D341Med (cell line): Measurements from ENCODE around the gene NLN.
"Not testable (repeated sequence)": the region's sequence is repeated elsewhere in the genome, so short reads cannot be mapped to it uniquely, and the experiment has no call there.

Experiments used
- DNase-seq: peaks from one replicate; pipeline ENCODE4 v3.0.0; 2012; ENCODE audit warnings: low spot score

Gene NLN

DNA sequence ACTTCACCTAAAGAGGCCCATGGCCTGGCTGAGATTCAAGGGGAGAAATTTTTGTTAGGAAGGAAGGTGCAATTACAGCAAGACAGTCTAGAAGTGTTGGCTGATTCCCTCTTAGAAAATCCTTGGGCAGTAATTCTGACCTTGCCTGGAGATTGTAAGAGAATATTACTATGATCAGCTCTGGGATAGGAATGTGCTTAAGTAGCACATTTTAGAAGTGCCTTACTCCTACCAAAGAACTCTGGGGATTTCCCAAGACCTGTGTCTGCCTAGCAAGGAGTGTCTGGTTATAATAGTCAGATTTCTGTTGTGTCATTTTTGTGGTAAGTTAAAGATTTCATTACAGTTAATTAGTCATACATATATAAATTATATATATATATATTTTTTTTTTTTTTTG is 52.3 kb downstream of the NLN start:
- no peak for DNase-seq

DNA sequence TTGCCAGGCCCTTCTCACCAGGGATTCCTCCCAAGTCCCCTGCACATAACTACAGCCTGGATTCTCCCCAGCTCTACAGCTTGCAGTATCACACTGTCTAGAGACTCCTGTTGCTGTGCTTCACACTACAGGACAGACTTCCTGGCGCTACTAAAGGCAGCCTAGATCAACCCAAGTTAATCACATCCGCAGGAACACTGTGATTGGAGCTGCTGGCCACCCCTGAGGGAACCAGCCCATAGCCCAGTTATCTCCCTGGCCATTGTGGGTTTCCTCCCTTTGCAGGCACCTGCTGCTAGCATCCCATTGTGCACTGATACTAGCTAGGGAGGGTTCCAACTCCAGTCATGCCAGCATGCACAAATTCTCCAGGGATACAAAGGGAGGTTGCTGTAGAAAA is 53.5 kb downstream of the NLN start:
- DNase-seq = no peak

DNA sequence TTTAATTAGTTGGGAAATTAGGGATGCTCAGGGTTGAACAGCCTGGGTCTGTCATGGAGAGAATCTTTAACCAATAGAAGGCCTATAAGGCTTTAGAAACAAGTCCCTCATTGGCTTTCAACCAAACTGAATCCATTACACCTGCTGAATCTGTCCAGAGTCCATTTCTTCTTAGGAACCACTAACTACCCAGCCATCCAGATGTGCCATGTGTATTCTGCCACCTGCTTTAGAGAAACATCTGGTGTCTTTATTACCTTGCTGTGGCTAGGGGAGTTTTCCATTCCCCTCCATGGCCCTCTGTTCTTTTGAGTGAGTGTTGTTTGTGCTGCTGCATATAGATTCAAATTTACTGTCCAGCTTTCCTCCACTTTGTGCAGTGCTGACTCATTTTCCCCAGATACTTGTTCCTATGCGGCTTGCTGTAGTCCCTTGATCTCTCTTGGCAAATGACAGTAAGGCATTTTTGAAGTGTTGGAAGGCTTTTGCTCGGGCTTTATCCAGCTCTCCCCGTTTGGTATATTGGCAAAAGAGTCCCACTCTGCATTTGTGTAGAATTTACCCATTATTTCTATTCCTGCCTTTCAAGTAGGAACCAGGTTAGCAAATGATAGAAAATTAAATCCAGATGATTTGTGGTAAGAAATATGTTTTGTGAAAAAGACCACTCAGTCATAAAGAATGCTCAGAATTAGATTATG is 54.6 kb downstream of the NLN start:
- no peak for DNase-seq

DNA sequence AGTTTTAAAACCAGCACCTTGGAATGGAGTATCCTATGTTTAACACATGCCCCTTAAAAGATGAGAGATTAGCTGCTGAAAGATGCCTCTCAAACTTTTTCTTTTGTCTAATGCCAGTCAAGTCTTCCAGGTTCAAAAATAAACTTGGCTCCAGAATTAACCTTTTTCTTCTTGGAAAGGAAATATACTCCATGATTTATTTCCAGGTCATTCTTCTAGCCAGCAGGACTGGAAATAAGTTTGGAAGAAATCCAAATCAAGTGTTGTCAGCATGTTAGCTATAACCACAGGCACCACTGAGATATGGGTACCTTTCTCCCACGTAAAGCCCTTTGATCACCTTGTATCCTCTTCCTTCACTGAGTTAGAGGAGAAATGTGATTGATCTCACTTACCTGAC is 56.1 kb downstream of the NLN start:
- no peak for DNase-seq

DNA sequence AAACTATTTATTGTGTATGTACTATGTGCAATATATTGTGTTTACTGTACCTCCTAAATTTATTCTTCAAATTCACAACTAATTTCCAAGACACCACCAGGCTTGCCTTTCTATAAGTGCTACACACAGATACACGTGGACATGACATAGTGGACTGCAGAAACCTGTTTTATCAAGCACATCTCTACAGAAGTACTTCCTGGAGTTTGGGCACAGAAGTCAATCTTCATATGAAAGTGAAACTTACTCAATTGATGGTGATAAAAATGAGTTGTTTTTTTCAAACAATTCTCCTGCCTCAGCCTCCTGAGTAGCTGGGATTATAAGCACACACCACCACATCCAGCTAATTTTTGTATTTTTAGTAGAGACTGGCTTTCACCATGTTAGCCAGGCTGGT is 57.6 kb downstream of the NLN start:
- no peak for DNase-seq

DNA sequence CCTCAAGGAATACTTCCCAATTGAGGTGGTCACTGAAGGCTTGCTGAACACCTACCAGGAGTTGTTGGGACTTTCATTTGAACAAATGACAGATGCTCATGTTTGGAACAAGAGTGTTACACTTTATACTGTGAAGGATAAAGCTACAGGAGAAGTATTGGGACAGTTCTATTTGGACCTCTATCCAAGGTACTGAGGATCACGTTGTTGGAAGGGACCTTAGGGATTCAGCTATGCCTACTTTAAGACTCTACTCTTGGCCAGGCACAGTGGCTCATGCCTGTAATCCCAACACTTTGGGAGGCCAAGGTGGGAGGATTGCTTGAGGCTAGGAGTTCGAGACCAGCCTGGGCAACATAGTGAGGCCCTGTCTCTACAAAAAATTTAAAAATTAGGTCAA is 66.3 kb downstream of the NLN start:
- not testable (repeated sequence) for DNase-seq

DNA sequence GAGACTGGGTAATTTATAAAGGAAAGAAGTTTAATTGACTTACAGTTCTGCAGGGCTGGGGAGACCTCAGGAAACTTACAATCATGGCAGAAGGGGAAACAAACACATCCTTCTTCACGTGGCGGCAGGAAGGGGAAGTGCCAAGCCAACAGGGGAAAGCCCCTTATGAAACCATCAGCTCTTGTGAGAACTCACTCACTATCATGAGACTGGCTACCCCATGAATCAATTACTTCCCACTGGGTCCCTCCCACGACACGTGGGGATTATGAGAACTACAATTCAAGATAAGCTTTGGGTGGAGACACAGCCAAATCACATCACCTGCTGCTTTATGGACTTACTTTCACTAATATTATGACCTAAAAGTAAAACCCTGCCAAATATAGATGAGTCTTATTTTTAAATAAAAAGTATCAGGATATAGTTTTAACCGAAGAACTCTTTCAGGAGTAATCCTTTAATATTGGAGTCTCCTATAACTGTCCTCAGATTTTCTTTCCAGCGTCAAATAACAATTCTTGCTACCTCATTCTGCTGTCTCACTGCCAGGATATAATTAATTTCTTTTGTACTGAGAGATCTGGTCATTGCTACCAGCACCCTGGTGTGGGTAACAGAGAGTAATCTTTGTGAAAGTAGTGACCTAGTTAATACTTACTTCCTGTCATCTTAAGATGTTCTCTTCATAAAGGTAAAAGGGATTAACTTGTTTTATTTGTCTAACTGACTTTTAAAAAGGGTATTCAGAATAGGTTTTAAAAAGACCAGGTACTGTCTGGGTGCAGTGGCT is 68.6 kb downstream of the NLN start:
- no peak for DNase-seq

GRCh38 chr5:65791712-65792673 is 70.0 kb downstream of the NLN start:
- DNase-seq = no peak

DNA sequence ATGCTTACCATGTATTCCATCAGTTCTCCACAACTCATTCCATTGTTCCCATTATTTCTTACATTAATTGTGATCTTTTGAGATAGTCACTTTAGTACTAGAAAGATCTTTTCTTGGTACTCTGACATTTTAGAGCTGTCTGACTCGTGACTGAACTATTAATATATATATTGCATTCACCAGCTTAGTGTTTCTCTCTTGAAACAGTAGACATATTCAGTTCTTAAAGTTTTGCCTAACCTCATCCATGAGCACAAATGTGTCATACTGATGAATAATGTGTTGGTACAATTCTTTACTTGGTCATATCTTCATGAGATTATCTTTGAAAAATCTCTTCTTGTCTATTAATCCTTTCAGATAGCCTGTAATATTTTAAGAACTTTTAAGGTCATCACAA is 74.3 kb downstream of the NLN start:
- no peak for DNase-seq

DNA sequence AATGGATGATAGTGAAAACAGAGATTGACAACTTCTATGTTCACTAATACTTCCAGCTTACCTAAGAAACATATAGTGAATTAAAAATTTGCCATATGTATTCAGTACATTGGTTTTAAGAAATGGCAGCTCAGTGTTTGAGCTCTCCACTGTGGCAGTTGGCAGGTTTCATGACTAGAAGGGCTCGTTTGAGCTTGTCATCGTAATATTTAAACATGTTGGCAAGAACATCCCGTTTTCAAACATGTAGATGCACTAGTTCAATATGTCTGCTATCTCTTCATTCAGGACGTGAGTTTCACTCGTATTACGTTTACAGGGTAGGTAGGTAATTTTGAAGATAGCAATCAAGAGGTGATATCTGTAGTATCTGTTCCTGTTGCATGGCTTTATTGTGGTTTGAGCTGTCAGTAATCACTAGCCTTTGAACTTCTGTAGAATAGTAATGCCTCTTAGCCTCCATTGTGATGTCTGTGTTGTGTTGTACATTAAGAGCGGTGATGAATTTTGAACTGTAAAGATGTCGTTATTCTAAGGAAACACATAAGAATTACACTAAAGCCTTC is 74.8 kb downstream of the NLN start:
- no peak for DNase-seq

GRCh38 chr5:65797481-65797880 is 75.5 kb downstream of the NLN start:
- no peak for DNase-seq

DNA sequence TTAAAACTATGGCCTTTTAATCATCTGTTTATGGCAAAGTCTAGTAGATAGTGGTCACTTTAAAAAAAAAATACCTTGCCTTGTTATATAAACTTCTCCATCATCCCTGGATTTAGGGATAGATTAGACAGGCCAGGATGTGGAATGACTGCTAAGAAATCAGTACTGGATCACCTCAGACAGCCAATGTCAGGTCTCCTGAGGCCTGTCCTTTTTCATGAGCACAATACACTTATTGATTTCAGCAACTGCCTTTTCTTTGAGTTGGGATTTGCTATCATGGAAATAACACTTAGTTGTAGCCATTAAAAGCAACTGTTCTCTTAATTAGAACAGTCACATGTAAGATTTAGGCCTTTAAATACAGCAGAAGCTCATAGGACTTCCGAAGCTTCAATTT is 77.9 kb downstream of the NLN start:
- DNase-seq = no peak

DNA sequence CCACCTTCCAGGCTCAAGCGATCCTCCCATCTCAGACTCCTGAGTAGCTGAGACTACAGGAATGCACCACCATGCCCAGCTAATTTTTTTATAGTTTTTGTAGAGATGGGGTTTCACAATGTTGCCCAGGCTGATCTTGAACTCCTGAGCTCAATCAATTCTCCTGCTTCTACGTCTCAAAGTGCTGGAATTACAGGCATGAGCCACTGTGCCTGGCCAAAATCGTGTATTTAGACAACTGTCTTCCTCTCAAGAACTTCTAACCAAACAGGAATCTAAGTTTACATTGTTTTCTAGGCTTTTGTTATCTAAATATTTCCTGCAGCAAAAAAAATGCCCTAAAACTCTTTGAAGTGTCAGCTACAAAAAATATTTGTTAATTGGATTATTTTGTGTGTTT is 78.8 kb downstream of the NLN start:
- DNase-seq = no peak

GRCh38 chr5:65801352-65801783 is 79.4 kb downstream of the NLN start:
- no peak for DNase-seq

DNA sequence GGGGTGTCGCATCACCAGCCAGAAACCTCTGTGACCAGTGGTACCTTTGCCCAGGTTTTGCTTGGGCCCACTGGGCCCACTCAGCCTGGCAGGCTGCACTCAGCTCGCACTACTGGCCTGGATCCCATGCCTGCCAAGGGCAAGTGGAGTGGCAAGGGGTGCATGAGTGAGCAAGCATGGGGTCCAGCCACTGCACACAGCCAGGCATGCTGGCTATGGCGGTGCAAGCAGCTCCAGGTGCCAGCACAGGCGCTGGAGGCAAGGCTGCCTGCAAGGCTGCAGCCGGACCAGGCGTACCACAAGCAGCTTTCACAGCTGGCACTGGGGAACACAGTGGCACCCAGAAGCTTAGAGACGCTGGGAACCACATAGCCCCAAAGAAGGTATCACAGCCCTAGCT is 80.1 kb downstream of the NLN start:
- no peak for DNase-seq

DNA sequence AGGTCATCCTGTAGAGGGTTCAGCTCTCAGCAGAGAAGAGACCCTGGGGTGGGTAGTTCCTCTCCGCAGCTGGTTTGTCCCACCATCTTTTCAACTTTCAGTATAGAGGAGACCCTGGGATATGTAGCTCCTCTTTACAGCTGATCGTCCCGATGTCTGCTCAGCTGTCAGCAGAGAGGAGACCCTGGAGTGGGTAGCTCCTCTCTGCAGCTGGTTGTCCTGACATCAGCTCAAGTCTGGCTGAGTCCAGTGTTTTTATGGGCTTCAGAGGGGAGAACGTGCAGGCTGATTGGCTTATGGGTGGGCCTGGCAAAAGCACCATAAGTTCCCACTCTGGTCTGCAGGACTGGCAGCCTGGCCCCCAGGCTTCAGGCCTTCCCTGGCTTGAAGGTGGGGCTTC is 80.8 kb downstream of the NLN start:
- no peak for DNase-seq

DNA sequence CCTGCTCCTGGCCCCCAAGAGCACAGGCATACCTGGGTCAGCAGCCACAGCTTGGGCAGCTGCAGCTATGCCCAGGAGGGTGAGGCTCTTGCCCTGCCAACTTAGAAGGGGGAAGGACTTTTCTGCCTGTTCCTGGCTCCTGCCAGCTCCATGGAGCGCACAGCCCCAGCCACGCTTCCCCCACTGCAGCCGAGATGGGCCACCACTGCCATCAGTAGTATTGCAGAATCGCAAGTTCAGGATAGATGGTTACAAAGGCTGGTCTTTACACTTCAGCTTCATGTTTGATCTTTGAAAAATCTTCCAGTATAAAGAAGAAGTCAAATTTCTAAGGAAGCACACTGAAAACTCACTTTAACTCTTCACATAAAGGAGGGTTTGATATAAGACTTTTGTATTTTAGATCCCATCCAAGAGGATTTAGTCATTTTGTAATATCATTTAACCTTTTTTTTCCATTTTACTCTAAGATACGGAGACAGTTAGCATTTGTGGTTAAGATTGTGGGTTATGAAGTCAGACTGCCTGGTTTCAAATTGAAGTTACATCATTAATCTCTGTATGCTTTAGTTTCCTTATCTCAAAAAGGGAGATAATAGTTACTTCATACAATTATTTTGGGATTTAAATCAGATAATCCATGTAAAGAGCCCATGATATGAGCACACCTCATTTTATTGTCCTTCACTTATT is 81.8 kb downstream of the NLN start:
- no peak for DNase-seq

GRCh38 chr5:65805089-65805488 is 83.1 kb downstream of the NLN start:
- no peak for DNase-seq

DNA sequence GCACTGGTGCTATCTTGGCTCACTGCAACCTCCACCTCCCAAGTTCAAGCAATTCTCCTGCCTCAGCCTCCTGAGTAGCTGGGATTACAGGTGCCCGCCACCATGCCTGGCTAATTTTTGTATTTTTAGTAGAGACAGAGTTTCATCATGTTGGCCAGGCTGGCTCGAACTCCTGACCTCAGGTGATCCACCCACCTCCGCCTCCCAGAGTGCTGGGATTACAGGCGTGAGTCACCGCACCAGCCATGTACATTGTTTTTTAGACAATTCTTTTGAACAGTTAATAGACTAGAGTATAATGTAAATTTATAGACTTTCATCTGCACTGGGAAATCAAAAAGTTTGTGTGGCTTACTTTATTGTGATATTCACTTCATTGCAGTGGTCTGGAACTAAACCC is 85.5 kb downstream of the NLN start:
- not testable (repeated sequence) for DNase-seq

- no peak for DNase-seq
These were observed 86.3 kb downstream of the NLN start for GRCh38 chr5:65808251-65808741.

- DNase-seq = no peak
These were observed 86.8 kb downstream of the NLN start for GRCh38 chr5:65808818-65809217.
